T-helper 2 cell treated with Interferon-gamma antibody and Interleukin-4, amounts not matched to agents 5 μg/mL and 100 μg/mL, for 36 hours (primary cell): ENCODE data around the gene KCNIP4.
"Not testable (repeated sequence)": the region's sequence is repeated elsewhere in the genome, so short reads cannot be mapped to it uniquely, and the experiment has no call there.

Experiments used
- DNase-seq: peaks from one replicate; pipeline ENCODE4 v3.0.0; 2021; ENCODE audit warnings: low spot score
- H3K27ac Mint-ChIP-seq: one replicate; pipeline ENCODE4 v1.8.0; 2021; ENCODE audit warnings: mild to moderate bottlenecking, mixed read lengths
- H3K27me3 Mint-ChIP-seq: one replicate; pipeline ENCODE4 v1.8.0; 2021; ENCODE audit warnings: low read depth, mixed read lengths
- H3K36me3 Mint-ChIP-seq: one replicate; pipeline ENCODE4 v1.8.0; 2021; ENCODE audit warnings: low read depth, mixed read lengths
- H3K4me1 Mint-ChIP-seq: one replicate; pipeline ENCODE4 v1.8.0; 2021; ENCODE audit warnings: low read depth, mixed read lengths
- H3K4me3 Mint-ChIP-seq: one replicate; pipeline ENCODE4 v1.8.0; 2022; ENCODE audit warnings: mild to moderate bottlenecking, moderate library complexity, mixed read lengths
- H3K9me3 Mint-ChIP-seq: one replicate; pipeline ENCODE4 v1.8.0; 2021; ENCODE audit warnings: mixed read lengths

The KCNIP4 gene

GRCh38 chr4:21366312-21366711, 582.3 kb downstream of the KCNIP4 start:
- H3K27me3 Mint-ChIP-seq: no peaks in the 10 kb centered on the region
- no peak overlapping the region for H3K4me3 Mint-ChIP-seq
- DNase-seq: no peak
- H3K4me1 Mint-ChIP-seq: no peaks in the 10 kb centered on the region
- no peaks in the 10 kb centered on the region for H3K36me3 Mint-ChIP-seq
- H3K27ac Mint-ChIP-seq: no peak overlapping the region
- H3K9me3 Mint-ChIP-seq: peaks cover 18% of the 10 kb centered on the region

GRCh38 chr4:21363701-21364100, 584.9 kb downstream of the KCNIP4 start:
- Mint-ChIP-seq H3K9me3 (peaks cover 8% of the 10 kb centered on the region), H3K36me3 (no peaks in the 10 kb centered on the region), H3K27ac (no peak overlapping the region), H3K4me1 (no peaks in the 10 kb centered on the region), H3K4me3 (no peak overlapping the region), H3K27me3 (no peaks in the 10 kb centered on the region)
- no peak for DNase-seq

GRCh38 chr4:21352354-21352753, 596.2 kb downstream of the KCNIP4 start:
- H3K36me3 Mint-ChIP-seq, H3K27me3 Mint-ChIP-seq, H3K4me3 Mint-ChIP-seq, DNase-seq, H3K27ac Mint-ChIP-seq, H3K4me1 Mint-ChIP-seq: not testable (repeated sequence)
- H3K9me3 Mint-ChIP-seq: peaks cover 48% of the 10 kb centered on the region

- Mint-ChIP-seq H3K27ac (no peak overlapping the region), H3K4me3 (no peak overlapping the region), H3K36me3 (no peaks in the 10 kb centered on the region), H3K27me3 (no peaks in the 10 kb centered on the region), H3K9me3 (peaks cover 13% of the 10 kb centered on the region), H3K4me1 (no peaks in the 10 kb centered on the region)
- DNase-seq: no peak
Measured at GRCh38 chr4:21347142-21347541, 601.4 kb downstream of the KCNIP4 start.

- Mint-ChIP-seq H3K27ac (no peak overlapping the region), H3K27me3 (no peaks in the 10 kb centered on the region), H3K4me1 (no peaks in the 10 kb centered on the region), H3K4me3 (no peak overlapping the region), H3K9me3 (peaks cover 32% of the 10 kb centered on the region), H3K36me3 (no peaks in the 10 kb centered on the region)
- DNase-seq: no peak
Measured at GRCh38 chr4:21327976-21328700, 620.4 kb downstream of the KCNIP4 start.

- H3K27me3 Mint-ChIP-seq: no peaks in the 10 kb centered on the region
- H3K9me3 Mint-ChIP-seq: peaks cover 10% of the 10 kb centered on the region
- H3K36me3 Mint-ChIP-seq: no peaks in the 10 kb centered on the region
- no peak overlapping the region for H3K4me3 Mint-ChIP-seq
- DNase-seq: no peak
- no peak overlapping the region for H3K27ac Mint-ChIP-seq
- no peaks in the 10 kb centered on the region for H3K4me1 Mint-ChIP-seq
Measured at GRCh38 chr4:21320034-21320433, 628.5 kb downstream of the KCNIP4 start.

GRCh38 chr4:21307709-21308108, 640.9 kb downstream of the KCNIP4 start:
- Mint-ChIP-seq H3K9me3 (peaks cover 4% of the 10 kb centered on the region), H3K27ac (no peak overlapping the region), H3K36me3 (no peaks in the 10 kb centered on the region), H3K4me1 (no peaks in the 10 kb centered on the region), H3K27me3 (peaks cover 11% of the 10 kb centered on the region), H3K4me3 (no peak overlapping the region)
- no peak for DNase-seq

GRCh38 chr4:21304540-21304887, 644.1 kb downstream of the KCNIP4 start:
- Mint-ChIP-seq H3K9me3 (peaks cover under 1% of the 10 kb centered on the region), H3K27ac (no peak overlapping the region), H3K36me3 (no peaks in the 10 kb centered on the region), H3K4me3 (no peak overlapping the region), H3K27me3 (peaks cover 11% of the 10 kb centered on the region), H3K4me1 (no peaks in the 10 kb centered on the region)
- DNase-seq: no peak

GRCh38 chr4:21290562-21290961, 658.0 kb downstream of the KCNIP4 start:
- no peaks in the 10 kb centered on the region for H3K36me3 Mint-ChIP-seq
- DNase-seq: no peak
- no peaks in the 10 kb centered on the region for H3K27me3 Mint-ChIP-seq
- no peak overlapping the region for H3K4me3 Mint-ChIP-seq
- no peaks in the 10 kb centered on the region for H3K4me1 Mint-ChIP-seq
- peaks cover 15% of the 10 kb centered on the region for H3K9me3 Mint-ChIP-seq
- no peak overlapping the region for H3K27ac Mint-ChIP-seq

- Mint-ChIP-seq H3K9me3 (peaks cover 25% of the 10 kb centered on the region), H3K27me3 (no peaks in the 10 kb centered on the region), H3K36me3 (no peaks in the 10 kb centered on the region), H3K4me1 (no peaks in the 10 kb centered on the region), H3K27ac (no peak overlapping the region), H3K4me3 (no peak overlapping the region)
- no peak for DNase-seq
Measured at GRCh38 chr4:21276046-21276445, 672.5 kb downstream of the KCNIP4 start.

GRCh38 chr4:21271439-21272052, 677.0 kb downstream of the KCNIP4 start:
- Mint-ChIP-seq H3K27ac (no peak overlapping the region), H3K4me3 (no peak overlapping the region), H3K9me3 (peaks cover 4% of the 10 kb centered on the region), H3K27me3 (no peaks in the 10 kb centered on the region), H3K36me3 (no peaks in the 10 kb centered on the region), H3K4me1 (no peaks in the 10 kb centered on the region)
- DNase-seq: no peak

GRCh38 chr4:21248331-21248730, 700.2 kb downstream of the KCNIP4 start:
- Mint-ChIP-seq H3K27ac (no peak overlapping the region), H3K36me3 (no peaks in the 10 kb centered on the region), H3K27me3 (no peaks in the 10 kb centered on the region), H3K4me3 (no peak overlapping the region), H3K4me1 (no peaks in the 10 kb centered on the region), H3K9me3 (peaks cover 8% of the 10 kb centered on the region)
- no peak for DNase-seq

GRCh38 chr4:21242163-21242562, 706.4 kb downstream of the KCNIP4 start:
- peaks cover 6% of the 10 kb centered on the region for H3K9me3 Mint-ChIP-seq
- DNase-seq: no peak
- no peak overlapping the region for H3K27ac Mint-ChIP-seq
- no peaks in the 10 kb centered on the region for H3K4me1 Mint-ChIP-seq
- no peaks in the 10 kb centered on the region for H3K36me3 Mint-ChIP-seq
- no peak overlapping the region for H3K4me3 Mint-ChIP-seq
- H3K27me3 Mint-ChIP-seq: no peaks in the 10 kb centered on the region

- DNase-seq: no peak
- Mint-ChIP-seq H3K4me1 (no peaks in the 10 kb centered on the region), H3K27me3 (no peaks in the 10 kb centered on the region), H3K36me3 (no peaks in the 10 kb centered on the region), H3K9me3 (peaks cover 11% of the 10 kb centered on the region), H3K27ac (no peak overlapping the region), H3K4me3 (no peak overlapping the region)
Measured at GRCh38 chr4:21226637-21227538, 721.7 kb downstream of the KCNIP4 start.
